Measurements from ENCODE around the gene PARP8. TPM values are rescaled to one million over a fixed set of nuclear protein-coding genes. Genes with fewer than 3 reads are reported as not detected.
"Not testable (repeated sequence)": the region's sequence is repeated elsewhere in the genome, so short reads cannot be mapped to it uniquely, and the experiment has no call there.

Gene PARP8
- polyA plus RNA-seq, 1 donor (not counting 4 experiments of a cell fraction or from before 2014, with no cell fraction given) = 29.1 TPM

DNA sequence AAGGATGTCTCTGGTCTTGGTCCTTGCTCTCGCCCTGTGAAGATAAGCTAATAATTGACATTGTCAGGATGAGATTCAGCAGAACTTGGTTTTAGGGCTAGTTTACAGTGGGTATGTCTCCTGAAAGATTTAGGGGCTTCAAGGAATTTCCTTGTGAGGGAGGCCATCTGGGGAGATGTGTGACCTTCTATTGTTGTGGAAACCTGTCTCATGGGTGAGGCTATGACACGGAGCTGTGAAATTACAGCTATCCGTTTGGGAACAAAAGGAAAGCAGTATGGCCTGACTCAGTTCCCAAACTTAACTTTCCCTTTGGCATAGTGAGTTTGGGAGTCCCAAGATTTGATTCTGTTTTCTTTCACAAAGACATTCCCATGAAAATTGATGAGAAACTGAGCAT is 142.0 kb downstream of the PARP8 start:
- dilution Hi-C loops (cut with MboI; ENCODE audit: extremely low pct_ligation_motif_present, low sequenced_read_pairs) = no loop called here
- Histone ChIP-seq H3K9ac (ENCODE audit: control insufficient read depth, extremely low read depth, insufficient read depth, low read length) (no peak overlapping the region), H2AFZ (ENCODE audit: control insufficient read depth, low read length) (no peak overlapping the region), H4K20me1 (ENCODE audit: control insufficient read depth, extremely low read depth, insufficient read depth, low read length) (no peaks in the 10 kb centered on the region), H3K27me3 (ENCODE audit: control insufficient read depth, extremely low read depth, insufficient read depth, low read length) (no peaks in the 10 kb centered on the region), H3K36me3 (ENCODE audit: control insufficient read depth in 2 of 2, extremely low read depth in 1 of 2, insufficient read depth in 2 of 2, low read length in 2 of 2) (no peaks in the 10 kb centered on the region), H3K9me1 (ENCODE audit: control insufficient read depth, extremely low read depth, insufficient read depth, low read length) (no peaks in the 10 kb centered on the region), H3K79me2 (ENCODE audit: control insufficient read depth, insufficient read depth, low read length) (no peaks in the 10 kb centered on the region), H3K9me3 (ENCODE audit: control insufficient read depth, low read depth, low read length) (no peaks in the 10 kb centered on the region), H3K4me3 (ENCODE audit: control insufficient read depth in 2 of 3, extremely low read depth in 1 of 3, insufficient read depth in 2 of 3, low read depth in 1 of 3, low read length in 3 of 3) (no peak overlapping the region), H3K27ac (ENCODE audit: control insufficient read depth, insufficient read depth, low read length) (no peak overlapping the region), H3K4me1 (ENCODE audit: control insufficient read depth, extremely low read depth, insufficient read depth, low read length) (peaks cover 10% of the 10 kb centered on the region), H3K4me2 (ENCODE audit: control insufficient read depth, extremely low read depth, insufficient read depth, low read depth, low read length) (no peak overlapping the region)
- FAIRE-seq (no peak), DNase-seq (ENCODE audit: low read depth, low spot score) (no peak)
- TF ChIP-seq, protein P1, sequence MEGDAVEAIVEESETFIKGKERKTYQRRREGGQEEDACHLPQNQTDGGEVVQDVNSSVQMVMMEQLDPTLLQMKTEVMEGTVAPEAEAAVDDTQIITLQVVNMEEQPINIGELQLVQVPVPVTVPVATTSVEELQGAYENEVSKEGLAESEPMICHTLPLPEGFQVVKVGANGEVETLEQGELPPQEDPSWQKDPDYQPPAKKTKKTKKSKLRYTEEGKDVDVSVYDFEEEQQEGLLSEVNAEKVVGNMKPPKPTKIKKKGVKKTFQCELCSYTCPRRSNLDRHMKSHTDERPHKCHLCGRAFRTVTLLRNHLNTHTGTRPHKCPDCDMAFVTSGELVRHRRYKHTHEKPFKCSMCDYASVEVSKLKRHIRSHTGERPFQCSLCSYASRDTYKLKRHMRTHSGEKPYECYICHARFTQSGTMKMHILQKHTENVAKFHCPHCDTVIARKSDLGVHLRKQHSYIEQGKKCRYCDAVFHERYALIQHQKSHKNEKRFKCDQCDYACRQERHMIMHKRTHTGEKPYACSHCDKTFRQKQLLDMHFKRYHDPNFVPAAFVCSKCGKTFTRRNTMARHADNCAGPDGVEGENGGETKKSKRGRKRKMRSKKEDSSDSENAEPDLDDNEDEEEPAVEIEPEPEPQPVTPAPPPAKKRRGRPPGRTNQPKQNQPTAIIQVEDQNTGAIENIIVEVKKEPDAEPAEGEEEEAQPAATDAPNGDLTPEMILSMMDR (optimal IDR thresholded peaks at IDR 0.05 in 1 of 3, IDR thresholded peaks at IDR 0.05 in 1 of 3, conservative IDR thresholded peaks at IDR 0.05 in 1 of 3; ENCODE audit: extremely low read depth in 1 of 3, insufficient read depth in 2 of 3, low read length in 3 of 3) = no peak
- no peak for TF ChIP-seq EZH2 (IDR thresholded peaks at IDR 0.05; ENCODE audit: low read length)

DNA sequence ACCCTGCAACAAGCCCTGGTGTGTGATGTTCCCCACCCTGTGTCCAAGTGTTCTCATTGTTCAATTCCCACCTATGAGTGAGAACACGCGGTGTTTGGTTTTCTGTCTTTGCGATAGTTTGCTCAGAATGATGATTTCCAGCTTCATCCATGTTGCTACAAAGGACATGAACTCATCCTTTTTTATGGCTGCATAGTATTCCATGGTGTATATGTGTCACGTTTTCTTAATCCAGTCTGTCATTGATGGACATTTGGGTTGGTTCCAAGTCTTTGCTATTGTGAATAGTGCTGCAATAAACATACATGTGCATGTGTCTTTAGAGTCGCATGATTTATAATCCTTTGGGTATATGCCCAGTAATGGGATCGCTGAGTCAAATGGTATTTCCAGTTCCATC is 145.3 kb downstream of the PARP8 start:
- DNase-seq (ENCODE audit: low read depth, low spot score); H2AFZ ChIP-seq (ENCODE audit: control insufficient read depth, low read length); H3K4me2 ChIP-seq (ENCODE audit: control insufficient read depth, extremely low read depth, insufficient read depth, low read depth, low read length); H3K27me3 ChIP-seq (ENCODE audit: control insufficient read depth, extremely low read depth, insufficient read depth, low read length); FAIRE-seq; dilution Hi-C loops (cut with MboI; ENCODE audit: extremely low pct_ligation_motif_present, low sequenced_read_pairs); H3K9me1 ChIP-seq (ENCODE audit: control insufficient read depth, extremely low read depth, insufficient read depth, low read length); H3K4me3 ChIP-seq (ENCODE audit: control insufficient read depth in 2 of 3, extremely low read depth in 1 of 3, insufficient read depth in 2 of 3, low read depth in 1 of 3, low read length in 3 of 3); H3K79me2 ChIP-seq (ENCODE audit: control insufficient read depth, insufficient read depth, low read length); H3K36me3 ChIP-seq (ENCODE audit: control insufficient read depth in 2 of 2, extremely low read depth in 1 of 2, insufficient read depth in 2 of 2, low read length in 2 of 2); H3K9ac ChIP-seq (ENCODE audit: control insufficient read depth, extremely low read depth, insufficient read depth, low read length); H3K9me3 ChIP-seq (ENCODE audit: control insufficient read depth, low read depth, low read length); H3K27ac ChIP-seq (ENCODE audit: control insufficient read depth, insufficient read depth, low read length); H4K20me1 ChIP-seq (ENCODE audit: control insufficient read depth, extremely low read depth, insufficient read depth, low read length): not testable (repeated sequence)
- H3K4me1 ChIP-seq (ENCODE audit: control insufficient read depth, extremely low read depth, insufficient read depth, low read length) = peaks cover 10% of the 10 kb centered on the region

- TF ChIP-seq, protein P1 (optimal IDR thresholded peaks at IDR 0.05 in 1 of 3, IDR thresholded peaks at IDR 0.05 in 1 of 3, conservative IDR thresholded peaks at IDR 0.05 in 1 of 3; ENCODE audit: extremely low read depth in 1 of 3, insufficient read depth in 2 of 3, low read length in 3 of 3) = no peak
- no peak for TF ChIP-seq EZH2 (IDR thresholded peaks at IDR 0.05; ENCODE audit: low read length)
- dilution Hi-C loops (cut with MboI; ENCODE audit: extremely low pct_ligation_motif_present, low sequenced_read_pairs) = no loop called here
- no peaks in the 10 kb centered on the region for H3K27me3 ChIP-seq (ENCODE audit: control insufficient read depth, extremely low read depth, insufficient read depth, low read length)
- no peaks in the 10 kb centered on the region for H3K4me1 ChIP-seq (ENCODE audit: control insufficient read depth, extremely low read depth, insufficient read depth, low read length)
- H3K4me2 ChIP-seq (ENCODE audit: control insufficient read depth, extremely low read depth, insufficient read depth, low read depth, low read length) = no peak overlapping the region
- peaks cover under 1 to 1% of the 10 kb centered on the region in 2 experiments for H3K36me3 ChIP-seq (ENCODE audit: control insufficient read depth in 2 of 2, extremely low read depth in 1 of 2, insufficient read depth in 2 of 2, low read length in 2 of 2)
- H3K9me3 ChIP-seq (ENCODE audit: control insufficient read depth, low read depth, low read length) = no peaks in the 10 kb centered on the region
- DNase-seq (ENCODE audit: low read depth, low spot score) (no peak), FAIRE-seq (no peak)
- H3K4me3 ChIP-seq (ENCODE audit: control insufficient read depth in 2 of 3, extremely low read depth in 1 of 3, insufficient read depth in 2 of 3, low read depth in 1 of 3, low read length in 3 of 3) = no peak overlapping the region
- no peaks in the 10 kb centered on the region for H3K9me1 ChIP-seq (ENCODE audit: control insufficient read depth, extremely low read depth, insufficient read depth, low read length)
- no peaks in the 10 kb centered on the region for H3K79me2 ChIP-seq (ENCODE audit: control insufficient read depth, insufficient read depth, low read length)
- H3K9ac ChIP-seq (ENCODE audit: control insufficient read depth, extremely low read depth, insufficient read depth, low read length) = no peak overlapping the region
- no peaks in the 10 kb centered on the region for H4K20me1 ChIP-seq (ENCODE audit: control insufficient read depth, extremely low read depth, insufficient read depth, low read length)
- no peak overlapping the region for H3K27ac ChIP-seq (ENCODE audit: control insufficient read depth, insufficient read depth, low read length)
- H2AFZ ChIP-seq (ENCODE audit: control insufficient read depth, low read length) = no peak overlapping the region
Measured at GRCh38 chr5:50813691-50814090, 147.3 kb downstream of the PARP8 start.
